CD4-positive, alpha-beta T cell treated with Interferon alpha-2 for 1 hour (primary cell): ENCODE data around the gene TMBIM1.
A peak's percentile ranks its signal among the peaks of the same experiment; 100 is the strongest.

Experiments
- DNase-seq, 2 donors: peaks; one replicate each; pipeline ENCODE4 v3.0.0-alpha.2; 2020 to 2022

Gene TMBIM1

DNA sequence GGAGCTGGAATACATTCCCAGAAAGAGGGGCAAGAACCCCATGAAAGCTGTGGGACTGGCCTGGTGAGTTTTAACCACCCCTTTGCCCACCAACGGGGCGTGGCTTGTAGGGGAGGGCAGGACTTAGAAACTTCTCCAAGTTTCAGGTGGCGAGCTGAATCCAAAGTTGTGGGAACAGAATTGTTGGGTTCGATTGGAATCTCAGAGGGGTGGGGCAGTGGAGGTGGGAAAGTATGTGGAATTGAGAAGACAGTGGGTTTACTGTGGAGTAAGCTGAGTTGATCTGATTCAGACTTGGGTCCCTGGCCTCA is 20.9 kb downstream of the TMBIM1 start:
- DNase-seq, result no peak

DNA sequence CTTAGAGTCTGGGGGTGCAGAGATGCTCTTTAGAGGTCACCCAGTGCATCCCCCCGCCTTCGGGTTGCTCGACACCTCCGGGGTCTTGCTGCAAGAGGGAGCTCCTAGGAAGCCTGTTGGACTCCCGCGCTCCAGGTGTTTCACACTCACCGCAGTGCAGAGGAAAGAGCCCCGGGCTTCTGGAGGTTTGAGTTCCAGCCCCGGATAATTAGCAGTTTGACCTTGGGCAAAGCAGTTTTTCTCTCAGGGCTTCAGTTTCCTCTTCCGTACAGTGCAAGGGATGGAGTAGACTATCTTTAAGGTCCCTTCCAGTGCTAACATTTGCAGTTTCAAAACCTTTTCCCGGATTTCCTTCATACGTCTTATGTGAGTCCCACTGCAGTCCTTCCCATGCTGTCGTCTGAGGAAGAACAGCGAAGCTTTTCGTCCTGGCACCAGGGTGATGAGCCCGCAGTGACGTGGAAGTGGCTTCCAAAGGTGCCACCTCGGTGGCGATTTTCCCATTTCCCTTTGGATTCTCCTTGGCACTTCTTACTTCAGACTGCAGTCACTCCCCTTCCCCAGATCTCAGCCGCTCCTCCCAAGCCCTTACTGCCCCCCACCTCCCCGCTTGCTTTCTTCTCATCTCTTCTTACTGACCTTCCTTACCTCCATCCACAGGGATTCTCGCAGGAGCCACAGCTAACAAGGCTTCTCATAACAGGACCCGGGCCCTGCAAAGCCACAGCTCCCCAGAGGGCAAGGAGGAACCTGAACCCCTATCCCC is 21.4 kb downstream of the TMBIM1 start:
- no peak for DNase-seq

DNA sequence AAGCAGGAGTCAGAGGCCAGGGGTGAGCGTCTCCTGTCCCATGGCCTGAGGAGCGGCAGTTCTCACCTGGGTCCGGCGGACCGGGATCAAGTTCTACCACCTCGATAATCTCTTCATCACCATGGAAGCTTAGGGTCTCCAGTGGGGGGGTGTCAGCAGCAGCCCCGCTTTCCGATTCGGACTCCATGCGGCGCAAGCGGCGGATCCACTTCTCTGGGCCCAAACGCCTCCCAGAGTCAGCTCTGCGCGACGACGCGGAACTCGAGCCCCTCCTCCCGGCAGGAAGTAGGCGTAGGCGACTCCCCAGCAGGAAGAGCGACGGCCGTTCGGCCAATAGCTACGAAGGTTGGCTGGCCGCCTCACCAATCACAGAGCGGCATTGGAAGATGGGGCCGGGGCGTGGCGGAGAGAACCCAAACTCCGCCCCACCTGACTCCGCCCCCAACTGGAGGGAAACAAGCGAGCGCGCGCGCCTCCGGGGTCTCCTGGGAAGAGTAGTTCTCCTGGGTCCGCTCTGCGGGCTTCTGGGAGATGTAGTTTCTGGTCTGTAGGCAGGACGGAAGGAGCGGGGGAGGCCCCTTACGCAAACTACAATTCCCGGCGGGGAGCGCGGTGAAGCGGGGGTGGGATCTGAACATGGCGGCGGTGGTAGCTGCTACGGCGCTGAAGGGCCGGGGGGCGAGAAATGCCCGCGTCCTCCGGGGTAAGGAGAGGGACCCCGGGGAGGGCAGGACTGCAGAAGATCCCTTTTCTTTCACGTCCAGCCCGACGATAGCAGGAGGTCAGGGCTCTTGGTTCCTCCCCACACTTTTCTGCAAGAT is 22.2 kb downstream of the TMBIM1 start, which contains the start of the genes AAMP and PNKD:
Gene AAMP, minus strand, starts transcription at position 238 of the 821 bp plus-strand sequence. Its CDS starts 51 bp downstream, at position 187.
Gene PNKD, plus strand, starts transcription at position 620 of the 821 bp plus-strand sequence. Its CDS starts 17 bp downstream, at position 637.
- DNase-seq, result peak; percentile 100

DNA sequence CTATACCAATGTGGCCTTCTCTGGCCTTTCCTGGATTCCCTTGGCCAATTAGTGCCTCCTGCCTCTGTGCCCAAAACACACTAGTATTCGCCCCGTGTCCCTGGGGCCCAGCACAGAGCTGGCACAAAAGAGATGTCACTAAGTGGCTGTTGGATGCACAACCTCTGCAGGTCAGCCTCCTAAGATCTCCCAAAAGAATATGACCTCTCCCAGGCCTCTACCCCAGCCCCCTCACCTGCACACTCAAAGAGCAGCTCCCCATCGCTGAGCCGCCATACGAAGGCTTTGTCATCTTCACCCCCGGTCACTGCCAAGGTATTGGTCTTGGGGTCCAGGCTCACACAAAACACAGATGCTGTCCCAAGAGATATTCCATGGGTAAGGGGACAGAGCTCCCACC is 25.0 kb downstream of the TMBIM1 start:
- DNase-seq, result no peak

DNA sequence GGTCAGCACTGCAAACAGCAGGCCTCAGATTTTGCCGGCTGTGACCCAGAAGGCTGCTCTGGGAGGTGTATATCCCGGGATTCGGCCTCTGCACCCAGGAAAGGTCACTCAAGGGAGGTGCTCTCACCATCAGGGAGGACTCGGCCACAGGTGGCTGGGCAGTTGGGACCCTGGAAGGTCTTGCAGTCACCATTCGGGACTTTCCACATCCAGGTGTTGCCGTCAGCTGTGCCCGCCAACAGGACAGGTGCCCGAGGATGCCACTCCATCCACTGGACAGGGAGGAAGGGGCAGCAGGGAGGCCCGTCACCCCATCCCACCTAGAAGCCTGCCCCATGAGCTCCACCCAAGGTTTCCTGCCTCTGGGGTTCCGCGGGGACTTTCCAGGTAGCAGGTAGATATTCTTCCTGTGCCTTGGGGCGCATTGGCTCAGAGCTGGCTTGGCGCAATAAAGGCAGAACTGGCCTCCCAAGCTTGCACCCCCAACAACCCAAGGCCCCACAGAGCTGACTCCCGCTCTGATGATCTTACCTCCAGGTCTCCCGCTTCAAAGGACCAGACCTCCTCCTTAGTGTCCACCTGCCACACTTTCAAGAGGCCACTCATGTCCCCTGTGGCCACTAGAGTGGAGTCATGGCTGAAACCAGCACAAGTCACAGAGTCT is 25.9 kb downstream of the TMBIM1 start:
- DNase-seq, result no peak

DNA sequence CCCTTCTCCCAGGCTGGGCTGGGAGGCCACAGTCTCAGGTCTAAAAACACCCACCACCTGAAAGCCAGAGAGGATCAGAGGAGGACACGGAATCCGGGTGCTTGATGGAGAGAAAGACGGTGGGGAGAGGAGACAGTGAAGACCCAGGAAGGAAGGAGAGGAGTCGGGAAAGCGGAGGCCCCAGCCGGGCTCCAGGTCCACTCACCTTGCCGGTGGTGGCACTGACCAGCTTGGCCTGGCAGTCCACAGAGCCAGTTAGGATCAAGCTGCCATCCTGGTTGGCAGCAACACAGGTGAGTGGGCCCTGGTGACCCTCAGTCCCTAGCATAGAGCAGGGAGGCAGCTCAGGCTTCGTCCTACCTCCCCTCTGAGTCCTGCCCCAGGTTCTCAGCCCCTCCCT is 26.7 kb downstream of the TMBIM1 start:
- DNase-seq, result no peak

DNA sequence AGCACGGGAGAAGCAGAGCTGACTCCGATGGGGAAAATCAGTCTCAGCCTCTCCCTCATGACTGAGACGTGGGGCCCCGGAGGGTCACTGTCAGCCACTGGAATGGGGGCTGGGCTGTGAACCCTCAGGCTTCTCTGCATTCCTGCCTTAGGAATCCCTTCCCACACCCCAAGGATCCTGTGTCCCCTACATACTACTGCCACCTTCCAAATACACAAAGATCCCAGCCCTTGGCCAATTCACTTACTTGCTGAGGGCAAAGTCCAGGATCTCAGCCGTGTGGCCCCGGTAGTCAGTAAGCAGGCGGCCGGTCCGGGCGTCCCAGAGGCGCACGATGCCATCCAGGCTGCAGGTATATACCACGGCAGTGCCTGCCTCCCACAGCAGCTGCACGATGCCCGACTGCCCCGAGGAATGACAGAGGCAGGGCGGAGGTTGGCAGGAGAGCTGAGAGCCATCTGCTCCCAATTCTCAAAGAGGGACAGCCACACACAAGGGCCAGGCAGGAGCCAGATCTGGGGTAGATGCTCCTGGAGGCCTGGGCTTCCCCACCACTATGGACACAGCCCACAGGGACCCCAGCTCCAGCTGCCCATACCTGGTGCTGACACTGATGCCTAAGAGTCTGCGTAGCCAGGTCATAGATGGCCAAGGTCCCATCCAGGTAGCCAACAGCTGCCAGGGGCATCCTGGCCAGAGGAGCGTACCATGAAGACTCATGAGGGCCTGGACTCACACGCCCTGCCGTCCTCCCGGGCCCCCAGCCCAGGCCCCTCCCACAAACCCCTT is 27.3 kb downstream of the TMBIM1 start:
- no peak for DNase-seq

DNA sequence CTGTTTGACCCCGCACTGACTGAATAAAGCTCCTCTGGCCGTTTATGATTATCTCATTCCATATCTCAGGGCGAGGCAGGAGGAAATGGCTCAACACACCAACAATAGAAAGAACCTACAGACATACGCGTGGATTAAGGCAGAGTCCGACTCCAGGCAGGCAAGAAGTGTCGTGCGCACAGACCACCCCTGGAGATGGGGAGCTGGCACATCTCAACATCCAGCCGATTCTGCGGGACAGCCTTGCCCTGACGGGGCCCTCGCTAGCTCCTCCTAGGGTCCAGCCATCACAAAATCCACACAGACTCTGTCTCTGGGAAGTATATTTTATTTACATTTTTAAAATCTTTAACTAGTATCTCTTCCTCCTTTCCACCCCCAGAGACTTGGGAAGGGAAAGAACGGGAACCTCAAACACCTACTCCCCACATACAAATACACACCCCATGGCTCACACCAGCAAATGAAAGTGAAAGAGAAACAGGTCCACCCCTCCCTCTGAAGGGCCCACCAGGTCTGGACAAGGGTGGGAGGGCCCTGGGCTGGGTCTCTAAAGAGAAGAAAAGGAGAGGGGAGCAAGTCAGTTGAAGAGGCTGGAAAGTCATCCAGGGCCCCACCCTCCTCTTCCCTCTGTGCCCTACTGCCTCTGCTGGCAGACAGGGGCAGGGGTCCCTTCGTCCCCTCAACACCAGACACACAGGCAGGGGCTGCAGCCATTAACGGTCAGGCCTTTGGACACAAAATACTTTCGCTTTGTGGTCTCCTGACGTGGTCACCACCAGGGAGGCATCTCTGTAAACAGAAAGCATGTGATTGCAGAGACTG is 28.3 kb downstream of the TMBIM1 start:
- DNase-seq, result peak in 1 of 2 donors; percentile 28

DNA sequence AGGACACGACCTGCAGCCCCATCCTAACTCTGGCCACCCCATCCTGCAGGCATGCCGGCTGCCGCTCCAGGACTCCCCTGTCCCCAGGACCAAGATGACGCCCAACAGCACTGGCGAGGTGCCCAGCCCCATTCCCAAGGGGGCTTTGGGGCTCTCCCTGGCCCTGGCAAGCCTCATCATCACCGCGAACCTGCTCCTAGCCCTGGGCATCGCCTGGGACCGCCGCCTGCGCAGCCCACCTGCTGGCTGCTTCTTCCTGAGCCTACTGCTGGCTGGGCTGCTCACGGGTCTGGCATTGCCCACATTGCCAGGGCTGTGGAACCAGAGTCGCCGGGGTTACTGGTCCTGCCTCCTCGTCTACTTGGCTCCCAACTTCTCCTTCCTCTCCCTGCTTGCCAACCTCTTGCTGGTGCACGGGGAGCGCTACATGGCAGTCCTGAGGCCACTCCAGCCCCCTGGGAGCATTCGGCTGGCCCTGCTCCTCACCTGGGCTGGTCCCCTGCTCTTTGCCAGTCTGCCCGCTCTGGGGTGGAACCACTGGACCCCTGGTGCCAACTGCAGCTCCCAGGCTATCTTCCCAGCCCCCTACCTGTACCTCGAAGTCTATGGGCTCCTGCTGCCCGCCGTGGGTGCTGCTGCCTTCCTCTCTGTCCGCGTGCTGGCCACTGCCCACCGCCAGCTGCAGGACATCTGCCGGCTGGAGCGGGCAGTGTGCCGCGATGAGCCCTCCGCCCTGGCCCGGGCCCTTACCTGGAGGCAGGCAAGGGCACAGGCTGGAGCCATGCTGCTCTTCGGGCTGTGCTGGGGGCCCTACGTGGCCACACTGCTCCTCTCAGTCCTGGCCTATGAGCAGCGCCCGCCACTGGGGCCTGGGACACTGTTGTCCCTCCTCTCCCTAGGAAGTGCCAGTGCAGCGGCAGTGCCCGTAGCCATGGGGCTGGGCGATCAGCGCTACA is 29.4 kb downstream of the TMBIM1 start:
- no peak for DNase-seq

DNA sequence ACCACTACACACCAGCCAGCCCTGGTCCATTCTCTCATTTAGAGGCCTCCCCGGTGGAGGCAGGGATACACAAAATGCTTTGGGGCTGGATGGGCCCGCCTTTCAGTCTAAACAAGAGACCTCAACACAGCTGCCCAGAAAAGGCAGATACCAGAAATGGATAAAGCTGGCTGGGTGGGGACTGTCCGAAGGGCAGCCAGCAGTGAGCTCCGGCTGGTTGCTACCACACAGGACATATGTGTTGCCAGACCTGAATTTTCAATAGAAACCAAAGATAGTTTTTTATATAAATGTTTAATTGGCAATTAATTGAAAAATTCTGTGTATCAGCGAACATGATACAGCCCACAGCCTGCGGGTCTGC is 30.1 kb downstream of the TMBIM1 start:
- DNase-seq, result no peak

DNA sequence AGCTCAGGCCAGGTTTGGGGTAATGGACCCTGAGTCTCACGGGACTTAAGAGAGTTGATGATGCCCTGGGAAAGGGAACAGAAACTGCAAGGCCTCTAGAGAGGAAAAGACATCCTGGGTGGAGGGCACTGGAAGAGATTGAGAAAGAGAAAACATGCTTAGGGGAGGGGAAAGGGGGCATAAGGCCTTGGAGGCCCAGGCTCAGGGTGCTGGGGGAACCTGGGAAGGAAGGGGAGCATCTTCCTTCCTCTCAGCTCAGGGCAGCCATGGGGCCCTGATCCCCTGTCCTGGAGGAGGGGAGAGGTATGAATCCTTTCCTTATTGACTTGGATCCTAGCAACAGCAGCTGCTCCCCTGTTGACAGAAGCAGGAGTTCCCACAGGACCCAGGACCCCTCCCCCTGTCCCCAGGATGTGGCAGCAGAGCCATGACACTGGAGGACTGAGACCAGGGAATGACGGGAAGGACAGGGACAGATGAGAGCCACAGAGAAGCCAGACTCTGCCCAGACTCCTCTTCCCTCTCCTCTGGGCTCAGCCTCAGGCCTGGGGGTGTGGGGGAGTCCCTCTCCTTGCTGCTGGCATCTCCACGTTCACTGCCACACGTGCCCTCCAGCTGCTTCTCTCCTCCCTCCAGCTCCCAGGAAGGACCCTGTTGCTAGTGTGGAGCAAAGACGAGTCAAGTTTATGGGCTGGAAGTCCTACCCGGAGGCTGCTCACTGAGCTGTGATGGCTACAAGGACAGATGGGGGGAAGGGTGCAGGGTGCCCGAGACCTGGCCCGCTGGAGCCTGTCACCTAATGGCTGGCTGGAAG is 30.7 kb downstream of the TMBIM1 start:
- no peak for DNase-seq

DNA sequence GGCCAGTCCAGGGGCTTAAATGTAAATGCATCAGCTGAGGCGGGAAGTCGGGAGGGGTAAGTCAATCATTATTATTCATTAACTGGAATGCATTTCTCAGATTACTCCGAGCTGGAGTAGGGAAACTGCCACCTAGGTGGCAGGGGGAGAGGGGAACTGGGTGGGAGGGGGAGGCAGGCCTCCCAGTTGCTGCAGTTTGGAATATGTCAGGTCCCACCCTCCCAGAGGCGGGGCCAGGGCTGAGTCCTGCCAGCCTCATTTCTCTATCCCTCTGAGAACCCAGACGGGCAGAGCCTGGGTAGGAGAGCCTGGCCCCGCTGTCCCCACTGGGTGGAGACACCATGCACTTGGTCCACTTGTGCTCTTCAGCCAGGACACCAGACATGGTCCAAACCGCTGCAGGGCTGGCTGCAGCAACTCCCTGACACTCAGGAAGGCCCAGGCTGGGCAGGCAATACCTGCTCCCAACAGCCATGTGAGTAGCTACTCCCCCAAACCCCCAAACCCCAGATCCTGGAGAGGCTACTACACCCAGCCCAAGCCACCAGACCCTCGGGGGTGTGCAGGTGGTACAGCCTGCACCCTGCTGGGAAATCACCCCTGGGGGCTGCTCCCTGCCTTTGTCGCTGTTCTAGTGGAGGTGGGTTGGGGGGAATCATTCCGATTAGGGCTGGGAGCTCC is 31.4 kb downstream of the TMBIM1 start, which contains the start of gene GPBAR1:
Gene GPBAR1, plus strand, starts transcription at position 274 of the 681 bp plus-strand sequence. CDS start 1,710 bp downstream, outside the sequence.
- DNase-seq, result no peak

DNA sequence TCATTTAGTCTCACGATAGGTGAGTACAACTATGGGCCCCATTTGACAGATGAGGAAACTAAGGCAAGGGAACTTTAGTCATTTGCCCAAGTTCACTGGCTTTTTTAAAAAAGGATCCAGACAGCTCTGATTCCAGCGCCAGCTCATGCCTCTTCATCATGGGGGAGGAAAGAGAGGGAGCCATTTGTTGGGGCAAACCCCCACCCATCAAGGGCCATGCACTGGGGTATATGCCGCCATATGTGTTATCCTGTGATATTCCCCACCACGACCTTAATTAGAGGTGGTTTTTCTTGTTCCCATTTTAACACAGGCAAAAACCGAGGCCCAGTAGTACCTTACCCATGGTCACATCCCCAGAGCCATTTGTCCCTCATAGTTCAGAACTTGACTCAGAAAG is 32.1 kb downstream of the TMBIM1 start:
- no peak for DNase-seq

DNA sequence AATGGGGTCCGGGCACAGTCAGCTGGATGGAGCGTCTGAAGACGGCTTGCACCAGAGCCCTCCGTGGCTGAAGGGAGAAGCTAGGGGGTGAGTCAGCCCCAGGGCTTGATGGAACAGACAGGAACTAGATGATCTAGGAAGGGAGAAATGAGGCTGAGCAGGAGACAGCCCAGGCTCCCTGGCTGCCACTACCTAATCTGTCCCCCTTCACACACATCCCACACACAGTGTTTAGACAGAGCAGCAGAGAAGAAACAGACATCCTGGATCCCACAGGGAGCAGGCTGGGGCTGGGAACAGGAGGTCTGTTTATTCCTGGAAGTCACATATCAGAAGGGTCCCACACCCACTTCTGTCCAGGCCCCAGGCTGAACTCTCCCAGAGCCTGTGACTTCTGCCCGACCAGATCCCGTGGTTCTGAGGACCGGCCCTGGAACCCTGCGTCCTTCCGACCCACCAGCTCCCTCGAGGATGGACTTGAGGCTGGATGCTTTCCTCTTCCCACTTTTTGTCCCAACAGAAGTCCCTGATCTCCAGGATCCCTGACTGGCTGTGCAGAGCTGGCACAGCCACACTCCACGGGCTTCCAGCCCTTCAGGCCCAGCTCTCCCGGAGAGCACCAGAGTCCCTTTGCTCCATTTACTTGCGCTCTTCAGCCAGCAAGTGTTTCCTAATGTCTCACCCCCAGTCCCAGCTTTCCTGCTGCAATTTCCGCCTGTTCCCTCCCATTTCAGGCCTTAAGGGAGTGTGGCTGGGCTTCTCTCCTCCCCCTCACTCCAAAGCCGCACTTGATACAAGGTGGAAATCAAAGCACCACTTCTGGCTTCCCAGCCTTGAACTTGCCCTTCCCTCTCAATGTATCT is 33.0 kb downstream of the TMBIM1 start:
- no peak for DNase-seq

DNA sequence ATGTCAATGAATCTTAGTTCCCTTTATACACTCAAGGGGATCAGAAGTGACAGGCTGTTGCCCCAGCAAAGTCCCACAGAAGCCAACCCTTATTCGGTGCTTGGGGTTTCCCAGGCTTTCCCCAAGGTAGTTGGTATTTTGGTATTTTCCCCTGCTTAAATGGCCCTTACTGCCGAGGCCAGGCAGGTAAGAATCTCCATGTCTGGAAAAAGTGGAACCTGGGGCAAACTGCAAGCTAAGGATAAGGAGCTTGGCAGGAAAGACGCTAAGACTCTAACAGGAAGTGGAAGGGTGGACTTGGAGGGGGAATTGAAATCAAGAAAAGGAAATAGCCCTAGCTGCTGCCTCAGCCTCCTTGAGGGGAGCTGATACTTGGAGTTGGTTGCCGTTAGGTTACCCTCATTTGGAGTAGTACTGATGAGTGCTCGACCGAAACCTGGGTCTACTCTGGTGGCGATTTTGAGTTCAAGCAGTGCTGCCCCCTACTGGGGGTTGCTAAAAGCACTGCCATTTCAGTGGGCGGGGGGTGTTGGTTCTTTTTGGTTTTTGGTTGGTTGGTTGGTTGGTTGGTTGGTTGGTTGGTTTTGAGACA is 34.8 kb downstream of the TMBIM1 start:
- DNase-seq, result peak; percentile 71 to 82

DNA sequence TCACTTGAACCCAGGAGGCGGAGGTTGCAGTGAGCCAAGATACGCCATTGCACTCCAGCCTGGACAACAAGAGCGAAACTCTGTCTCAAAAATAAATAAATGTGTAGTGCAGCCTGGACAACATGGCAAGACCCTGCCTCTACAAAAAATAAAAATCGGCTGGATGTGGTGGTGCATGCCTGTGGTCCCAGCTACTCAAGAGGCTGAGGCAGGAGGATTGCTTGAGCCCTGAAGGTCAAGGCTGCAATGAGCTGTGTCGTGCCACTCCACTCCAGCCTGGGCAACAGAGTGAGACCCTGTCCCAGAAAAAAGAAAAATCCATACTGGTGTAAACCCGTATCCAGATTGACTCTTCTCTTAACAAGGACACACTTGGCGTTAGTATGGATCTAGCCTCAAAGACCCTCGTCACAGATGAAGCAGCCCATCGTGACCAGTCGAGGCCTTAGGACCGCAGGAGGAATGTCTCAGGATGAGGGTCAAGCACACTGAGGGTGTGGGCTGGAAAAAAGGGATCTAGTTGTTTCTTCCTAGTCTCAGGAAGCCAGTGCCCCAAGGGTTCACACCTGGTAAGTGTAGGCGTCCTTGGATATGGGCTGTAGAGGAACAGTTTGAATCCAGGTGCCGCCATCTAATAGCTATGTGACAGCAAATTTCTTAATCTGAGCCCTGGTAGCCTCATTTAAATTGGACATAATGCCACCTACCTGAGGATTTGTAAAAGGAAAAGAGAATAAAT is 35.5 kb downstream of the TMBIM1 start:
- DNase-seq, result no peak

DNA sequence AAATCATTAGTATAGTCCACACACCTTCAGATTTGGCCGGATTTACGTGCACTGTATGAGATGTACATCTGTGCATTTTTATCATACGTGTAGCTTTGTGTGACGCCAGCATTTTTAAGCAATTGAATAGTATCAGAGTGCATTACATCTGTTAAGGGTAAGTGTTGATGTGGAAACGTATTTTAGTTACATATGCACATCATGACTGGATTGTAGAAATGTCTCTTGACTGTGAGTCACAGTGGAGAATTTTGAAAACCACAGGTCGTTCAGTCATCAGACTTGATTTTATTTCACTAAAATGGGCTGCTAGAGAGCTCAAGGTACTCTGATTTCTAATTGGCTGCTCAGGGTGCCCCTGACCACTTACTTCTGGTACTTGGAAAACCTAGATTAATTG is 36.9 kb downstream of the TMBIM1 start:
- DNase-seq, result no peak
